Endodermal cell (in vitro differentiated cells): ENCODE results near the gene ABCB9. TPM values are rescaled to one million over a fixed set of nuclear protein-coding genes. Genes with fewer than 3 reads are reported as not detected.

ENCODE experiments used
- DNase-seq: peaks from one replicate; pipeline ENCODE4 v3.0.0-alpha.2; 2017
- H3K27ac ChIP-seq: 2 replicates; pipeline ENCODE4 v1.5.1; 2013; ENCODE audit warnings: mild to moderate bottlenecking, low read depth, low read length, moderate library complexity
- H3K27me3 ChIP-seq: 2 replicates; pipeline ENCODE4 v1.6.1; 2013; ENCODE audit warnings: mild to moderate bottlenecking, low read length, moderate library complexity; ENCODE audit not compliant: insufficient read depth, control insufficient read depth, poor library complexity, severe bottlenecking
- H3K36me3 ChIP-seq: 2 replicates; pipeline ENCODE4 v1.7.0; 2013; ENCODE audit warnings: mild to moderate bottlenecking, low read length, moderate library complexity; ENCODE audit not compliant: control insufficient read depth, insufficient read depth
- H3K4me1 ChIP-seq: one replicate; pipeline ENCODE4 v1.7.0; 2013; ENCODE audit warnings: low read length; ENCODE audit not compliant: control insufficient read depth, insufficient read depth
- H3K4me3 ChIP-seq: 2 replicates; pipeline ENCODE4 v1.5.1; 2013; ENCODE audit warnings: mild to moderate bottlenecking, low read length, moderate library complexity
- H3K9ac ChIP-seq: 2 replicates; pipeline ENCODE4 v1.6.1; 2013; ENCODE audit warnings: mild to moderate bottlenecking, low read length, moderate library complexity; ENCODE audit not compliant: poor library complexity, severe bottlenecking; ENCODE audit errors: extremely low read depth
- H3K9me3 ChIP-seq: 2 replicates; pipeline ENCODE4 v1.6.1; 2013; ENCODE audit warnings: mild to moderate bottlenecking, low read length, moderate library complexity; ENCODE audit not compliant: control insufficient read depth
- H3K27ac Mint-ChIP-seq: 2 replicates; pipeline ENCODE4 v1.8.0; 2020; ENCODE audit warnings: mixed read lengths
- H3K27me3 Mint-ChIP-seq: 2 replicates; pipeline ENCODE4 v1.8.0; 2021; ENCODE audit warnings: mild to moderate bottlenecking, mixed read lengths; ENCODE audit not compliant: insufficient read depth
- H3K36me3 Mint-ChIP-seq: 2 replicates; pipeline ENCODE4 v1.8.0; 2020; ENCODE audit warnings: low read depth, mixed read lengths
- H3K4me1 Mint-ChIP-seq: 2 replicates; pipeline ENCODE4 v1.8.0; 2020; ENCODE audit warnings: mixed read lengths
- H3K4me3 Mint-ChIP-seq: 2 replicates; pipeline ENCODE4 v1.8.0; 2020; ENCODE audit warnings: mild to moderate bottlenecking, moderate library complexity, mixed read lengths
- H3K9me3 Mint-ChIP-seq: 2 replicates; pipeline ENCODE4 v1.8.0; 2020; ENCODE audit warnings: mild to moderate bottlenecking, mixed read lengths
- CTCF ChIP-seq: fragments of 200-600 bp; sonication (generic); conservative IDR thresholded peaks from 2 replicates; pipeline ENCODE4 v1.5.0; 2021; ENCODE audit warnings: antibody characterized with exemption, mild to moderate bottlenecking
- WGBS, 2 experiments: methylation state at CpG; one replicate each; pipeline versions ENCODE4 v1.1.5 to v1.1.7; 2013; ENCODE audit warnings: missing lambda C conversion rate in 2 of 2, mixed read lengths in 1 of 2; ENCODE audit not compliant: insufficient coverage in 1 of 2, insufficient read length in 1 of 2; 5-methylcytosine and 5-hydroxymethylcytosine counted together
- total RNA-seq, 2 donors: library from RNA; stranded (reverse); fragmentation: NEBNext Ultra II Directional in 1 of 2; extraction: Animal tissue kit (Norgen Biotek cat#: 25700) in 1 of 2; gene quantifications; 2 replicates in 1 of 2; 3 replicates in 1 of 2; pipeline ENCODE4 v1.2.1, GENCODE V29; 2021

Gene ABCB9
- total RNA-seq, 2 donors from 2014 or later: 5.4 to 6.0 TPM

GRCh38 chr12:122927756-122928403 lies 38.4 kb downstream of the ABCB9 start:
- WGBS, 2 experiments: 91 to 92% methylated on average over 10 to 11 of the region's 11 CpGs
- H3K27ac Mint-ChIP-seq: no peak overlapping the region
- no peaks in the 10 kb centered on the region for H3K4me1 Mint-ChIP-seq
- DNase-seq: no peak
- no peaks in the 10 kb centered on the region for H3K36me3 Mint-ChIP-seq
- H3K9me3 Mint-ChIP-seq: no peaks in the 10 kb centered on the region
- Histone ChIP-seq H3K9me3 (no peaks in the 10 kb centered on the region), H3K9ac (no peak overlapping the region), H3K4me3 (no peak overlapping the region), H3K27me3 (no peaks in the 10 kb centered on the region), H3K36me3 (no peaks in the 10 kb centered on the region), H3K4me1 (no peaks in the 10 kb centered on the region), H3K27ac (no peak overlapping the region)
- H3K27me3 Mint-ChIP-seq: peaks cover 2% of the 10 kb centered on the region
- H3K4me3 Mint-ChIP-seq: no peak overlapping the region
- no peak for TF ChIP-seq CTCF

- H3K4me1 Mint-ChIP-seq: no peaks in the 10 kb centered on the region
Measured at GRCh38 chr12:122921917-122922316, 44.3 kb downstream of the ABCB9 start.

GRCh38 chr12:122920687-122921086 lies 45.6 kb downstream of the ABCB9 start:
- H3K27me3 Mint-ChIP-seq: no peaks in the 10 kb centered on the region
- WGBS, 2 experiments: 89 to 91% methylated on average over 4 to 5 of the region's 5 CpGs
- H3K9me3 ChIP-seq: no peaks in the 10 kb centered on the region
- no peak for DNase-seq
- H3K36me3 ChIP-seq: no peaks in the 10 kb centered on the region
- H3K27me3 ChIP-seq: no peaks in the 10 kb centered on the region
- H3K4me3 Mint-ChIP-seq: no peak overlapping the region
- no peaks in the 10 kb centered on the region for H3K36me3 Mint-ChIP-seq
- no peak overlapping the region for H3K27ac ChIP-seq
- no peak for TF ChIP-seq CTCF
- H3K4me3 ChIP-seq: no peak overlapping the region
- H3K9me3 Mint-ChIP-seq: no peaks in the 10 kb centered on the region
- no peak overlapping the region for H3K27ac Mint-ChIP-seq
- no peaks in the 10 kb centered on the region for H3K4me1 ChIP-seq
- H3K9ac ChIP-seq: no peak overlapping the region
- no peaks in the 10 kb centered on the region for H3K4me1 Mint-ChIP-seq

More at GRCh38 chr12:122921917-122922316, 44.3 kb downstream of the ABCB9 start:
- no peak for TF ChIP-seq CTCF
- Histone ChIP-seq H3K4me3 (no peak overlapping the region), H3K27me3 (no peaks in the 10 kb centered on the region), H3K4me1 (no peaks in the 10 kb centered on the region), H3K36me3 (no peaks in the 10 kb centered on the region), H3K9ac (no peak overlapping the region), H3K9me3 (no peaks in the 10 kb centered on the region), H3K27ac (no peak overlapping the region)
- H3K9me3 Mint-ChIP-seq: no peaks in the 10 kb centered on the region
- H3K27me3 Mint-ChIP-seq: no peaks in the 10 kb centered on the region
- no peaks in the 10 kb centered on the region for H3K36me3 Mint-ChIP-seq
- DNase-seq: no peak
- WGBS, 2 experiments: 87 to 90% methylated on average over 5 to 8 of the region's 8 CpGs
- H3K4me3 Mint-ChIP-seq: no peak overlapping the region
- H3K27ac Mint-ChIP-seq: no peak overlapping the region
